ENCODE data around the gene IGF2. TPM values are rescaled to one million over a fixed set of nuclear protein-coding genes. Genes with fewer than 3 reads are reported as not detected.

Gene IGF2
- total and polyA plus RNA-seq, 2 donors (not counting 1 experiment from before 2014, with no cell fraction given), result not detected

DNA sequence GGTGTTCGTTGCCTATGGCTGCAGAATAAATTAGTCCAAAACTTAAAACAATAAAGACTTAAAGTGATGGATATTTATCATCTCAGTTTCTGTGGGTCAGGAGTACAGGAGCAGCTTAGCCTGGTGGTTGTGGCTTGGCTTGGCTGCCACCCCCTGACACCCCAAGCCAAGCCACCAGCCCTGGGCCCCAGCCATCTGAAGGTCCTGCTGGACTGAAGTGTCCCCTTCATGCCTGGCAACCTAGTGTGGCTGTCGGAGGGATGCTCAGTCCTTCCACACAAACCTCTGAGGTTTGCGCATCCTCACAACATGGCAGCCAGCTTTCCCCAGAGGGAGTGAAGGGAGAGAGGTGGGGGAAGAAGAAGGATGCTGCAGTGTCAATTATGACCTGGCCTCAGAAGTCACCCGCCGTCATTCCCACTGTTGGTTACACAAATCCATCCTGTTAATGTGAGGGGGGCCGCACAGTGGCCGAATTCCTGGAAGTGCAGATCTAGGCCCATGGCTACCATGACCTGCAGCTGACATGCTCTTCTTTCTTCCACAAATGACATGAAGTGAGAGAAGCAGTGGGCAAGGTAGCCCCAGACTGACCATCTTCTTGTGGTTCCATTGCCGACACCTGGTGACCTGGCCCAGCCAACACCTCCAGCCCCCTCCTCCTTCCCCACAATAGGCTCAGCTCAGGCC lies 31.1 kb downstream of the IGF2 start:
- Histone ChIP-seq H3K36me3 (replicated peaks in 1 of 2; ENCODE audit: control extremely low read depth in 1 of 2, control insufficient read depth in 1 of 2, extremely low read depth in 1 of 2, insufficient read depth in 2 of 2, low read length in 1 of 2) (no peaks in the 10 kb centered on the region), H3K27ac (ENCODE audit: low read length in 2 of 2) (no peak overlapping the region), H3K4me2 (replicated peaks; ENCODE audit: low read depth, low read length, poor library complexity, severe bottlenecking) (no peak overlapping the region), H3K27me3 (replicated peaks in 1 of 4; ENCODE audit: control extremely low read depth in 1 of 4, control insufficient read depth in 3 of 4, insufficient read depth in 4 of 4, low read length in 3 of 4) (peaks cover 0 to 4% (median under 1%) of the 10 kb centered on the region in 4 experiments), H3K9ac (ENCODE audit: low read length) (no peak overlapping the region), H2AFZ (ENCODE audit: insufficient read depth, low read depth, low read length, poor library complexity, severe bottlenecking) (no peak overlapping the region), H4K20me1 (ENCODE audit: control insufficient read depth, insufficient read depth, low read length, poor library complexity, severe bottlenecking) (no peaks in the 10 kb centered on the region), H3K4me1 (ENCODE audit: control insufficient read depth in 2 of 2, insufficient read depth in 2 of 2, low read length in 2 of 2) (peaks cover 0 to 3% of the 10 kb centered on the region in 2 donors), H3K4me3 (ENCODE audit: control extremely low read depth in 1 of 5, extremely low read depth in 1 of 5, insufficient read depth in 1 of 5, low read depth in 2 of 5, low read length in 4 of 5) (no peak overlapping the region), H3K79me2 (ENCODE audit: control insufficient read depth, insufficient read depth, low read length) (no peaks in the 10 kb centered on the region), H3K9me3 (ENCODE audit: control extremely low read depth in 1 of 3, control insufficient read depth in 2 of 3, insufficient read depth in 1 of 3, low read length in 2 of 3) (peaks cover 0 to 4% (median 0%) of the 10 kb centered on the region in 3 donors)
- peaks cover 5% of the 10 kb centered on the region for H3K4me1 Mint-ChIP-seq
- CTCF ChIA-PET, result interaction anchor here (0.7 to 0.9 kb wide), 2 partner anchors 43 to 311 kb away, joined by 3 to 4 read pairs; no protein-coding TSS in a partner anchor
- intact Hi-C loops (cut with micrococcal nuclease), result no loop called here
- H3K4me3 Mint-ChIP-seq, result no peak overlapping the region
- no peak for ATAC-seq (ENCODE audit: low read depth)
- WGBS (ENCODE audit: insufficient coverage), result 100% methylated on average over 3 of the region's 8 CpGs
- no peaks in the 10 kb centered on the region for H3K9me3 Mint-ChIP-seq (ENCODE audit: insufficient read depth)
- TF ChIP-seq, protein P1, sequence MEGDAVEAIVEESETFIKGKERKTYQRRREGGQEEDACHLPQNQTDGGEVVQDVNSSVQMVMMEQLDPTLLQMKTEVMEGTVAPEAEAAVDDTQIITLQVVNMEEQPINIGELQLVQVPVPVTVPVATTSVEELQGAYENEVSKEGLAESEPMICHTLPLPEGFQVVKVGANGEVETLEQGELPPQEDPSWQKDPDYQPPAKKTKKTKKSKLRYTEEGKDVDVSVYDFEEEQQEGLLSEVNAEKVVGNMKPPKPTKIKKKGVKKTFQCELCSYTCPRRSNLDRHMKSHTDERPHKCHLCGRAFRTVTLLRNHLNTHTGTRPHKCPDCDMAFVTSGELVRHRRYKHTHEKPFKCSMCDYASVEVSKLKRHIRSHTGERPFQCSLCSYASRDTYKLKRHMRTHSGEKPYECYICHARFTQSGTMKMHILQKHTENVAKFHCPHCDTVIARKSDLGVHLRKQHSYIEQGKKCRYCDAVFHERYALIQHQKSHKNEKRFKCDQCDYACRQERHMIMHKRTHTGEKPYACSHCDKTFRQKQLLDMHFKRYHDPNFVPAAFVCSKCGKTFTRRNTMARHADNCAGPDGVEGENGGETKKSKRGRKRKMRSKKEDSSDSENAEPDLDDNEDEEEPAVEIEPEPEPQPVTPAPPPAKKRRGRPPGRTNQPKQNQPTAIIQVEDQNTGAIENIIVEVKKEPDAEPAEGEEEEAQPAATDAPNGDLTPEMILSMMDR (IDR thresholded peaks at IDR 0.05), result no peak
- no peak for TF ChIP-seq EZH2 (IDR thresholded peaks at IDR 0.05; ENCODE audit: borderline replicate concordance, insufficient read depth, low read depth, low read length, poor library complexity, severe bottlenecking)
- no peak for DNase-seq
- H3K27me3 Mint-ChIP-seq, result peaks cover 14% of the 10 kb centered on the region
- POLR2A ChIA-PET, result no interaction called here
- no peak overlapping the region for H3K27ac Mint-ChIP-seq

DNA sequence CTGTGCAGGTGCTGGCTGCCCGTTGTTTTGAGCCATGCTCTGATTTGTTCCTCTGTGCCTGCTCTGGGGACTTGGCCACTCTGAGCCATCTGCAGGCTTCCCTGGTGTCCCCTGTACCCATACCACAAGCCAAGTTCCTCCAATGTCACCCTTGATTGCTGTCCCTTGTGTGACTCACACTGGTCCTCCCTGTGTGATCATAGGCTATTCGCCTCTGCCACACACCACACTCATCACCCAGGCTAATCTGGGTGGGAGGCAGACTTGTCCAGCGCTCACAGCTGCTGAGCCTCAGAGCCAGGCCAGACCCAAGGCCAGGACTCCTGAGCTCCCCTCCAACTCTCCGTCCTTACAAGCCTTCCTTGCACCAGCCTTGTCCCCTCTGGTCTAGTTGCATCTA lies 31.7 kb downstream of the IGF2 start:
- no peak for ATAC-seq (ENCODE audit: low read depth)
- no peak overlapping the region for H3K27ac Mint-ChIP-seq

More for the DNA sequence above, 31.7 kb downstream of the IGF2 start:
- ChIA-PET POLR2A (no interaction called here), CTCF (interaction anchor here (0.9 kb wide), 1 partner anchor 44 kb away, joined by 4 read pairs; no protein-coding TSS in a partner anchor)
- Histone ChIP-seq H3K4me3 (ENCODE audit: control extremely low read depth in 1 of 5, extremely low read depth in 1 of 5, insufficient read depth in 1 of 5, low read depth in 2 of 5, low read length in 4 of 5) (no peak overlapping the region), H3K4me1 (ENCODE audit: control insufficient read depth in 2 of 2, insufficient read depth in 2 of 2, low read length in 2 of 2) (peaks cover 0 to 3% of the 10 kb centered on the region in 2 donors), H4K20me1 (ENCODE audit: control insufficient read depth, insufficient read depth, low read length, poor library complexity, severe bottlenecking) (no peaks in the 10 kb centered on the region), H3K4me2 (replicated peaks; ENCODE audit: low read depth, low read length, poor library complexity, severe bottlenecking) (no peak overlapping the region), H3K79me2 (ENCODE audit: control insufficient read depth, insufficient read depth, low read length) (no peaks in the 10 kb centered on the region), H3K36me3 (replicated peaks in 1 of 2; ENCODE audit: control extremely low read depth in 1 of 2, control insufficient read depth in 1 of 2, extremely low read depth in 1 of 2, insufficient read depth in 2 of 2, low read length in 1 of 2) (no peaks in the 10 kb centered on the region), H2AFZ (ENCODE audit: insufficient read depth, low read depth, low read length, poor library complexity, severe bottlenecking) (no peak overlapping the region), H3K9ac (ENCODE audit: low read length) (no peak overlapping the region), H3K27me3 (replicated peaks in 1 of 4; ENCODE audit: control extremely low read depth in 1 of 4, control insufficient read depth in 3 of 4, insufficient read depth in 4 of 4, low read length in 3 of 4) (peaks cover 0 to 4% (median under 1%) of the 10 kb centered on the region in 4 experiments), H3K9me3 (ENCODE audit: control extremely low read depth in 1 of 3, control insufficient read depth in 2 of 3, insufficient read depth in 1 of 3, low read length in 2 of 3) (peaks cover 0 to 4% (median 0%) of the 10 kb centered on the region in 3 donors), H3K27ac (ENCODE audit: low read length in 2 of 2) (no peak overlapping the region)
- peaks cover 17% of the 10 kb centered on the region for H3K27me3 Mint-ChIP-seq
- H3K4me3 Mint-ChIP-seq, result no peak overlapping the region
- intact Hi-C loops (cut with micrococcal nuclease), result no loop called here
- 39% methylated on average over 3 of the region's 4 CpGs for WGBS (ENCODE audit: insufficient coverage)
- no peak for TF ChIP-seq EZH2 (IDR thresholded peaks at IDR 0.05; ENCODE audit: borderline replicate concordance, insufficient read depth, low read depth, low read length, poor library complexity, severe bottlenecking)
- H3K4me1 Mint-ChIP-seq, result peaks cover 5% of the 10 kb centered on the region
- no peaks in the 10 kb centered on the region for H3K9me3 Mint-ChIP-seq (ENCODE audit: insufficient read depth)
- DNase-seq, result no peak

Measured in B cell (primary cell).